ENCODE measurements around the gene LRRC49.

LRRC49 gene

GRCh38 chr15:71057143-71057542, 164.5 kb downstream of the LRRC49 start:
- no peak for DNase-seq

DNA sequence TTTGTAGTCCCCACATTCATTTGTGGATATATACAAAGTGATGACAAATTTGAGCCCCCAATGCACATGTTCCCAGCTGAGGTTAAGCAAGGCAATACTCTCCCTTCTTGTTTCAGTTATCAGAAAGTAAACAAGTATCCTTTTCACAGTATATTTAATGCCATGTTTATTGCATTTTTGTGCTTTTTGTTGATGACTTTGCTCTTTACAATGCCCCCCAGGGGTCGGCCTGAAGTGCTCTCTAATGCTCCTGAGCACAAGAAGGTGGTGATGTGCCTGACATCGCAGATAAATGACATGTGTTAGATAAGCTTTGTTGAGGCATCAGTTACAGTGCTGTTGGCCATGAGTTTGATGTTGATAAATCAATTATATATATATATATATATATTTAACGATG, 165.0 kb downstream of the LRRC49 start:
- DNase-seq, result no peak

GRCh38 chr15:71060983-71061382, 168.4 kb downstream of the LRRC49 start:
- DNase-seq, result no peak

- no peak for DNase-seq
Observed at GRCh38 chr15:71066983-71067382, 174.4 kb downstream of the LRRC49 start.

- DNase-seq, result no peak
Observed at GRCh38 chr15:71069693-71070092, 177.1 kb downstream of the LRRC49 start.

- no peak for DNase-seq
Observed at GRCh38 chr15:71071529-71071928, 178.9 kb downstream of the LRRC49 start.

- DNase-seq, result no peak
Observed at GRCh38 chr15:71072423-71072822, 179.8 kb downstream of the LRRC49 start.

DNA sequence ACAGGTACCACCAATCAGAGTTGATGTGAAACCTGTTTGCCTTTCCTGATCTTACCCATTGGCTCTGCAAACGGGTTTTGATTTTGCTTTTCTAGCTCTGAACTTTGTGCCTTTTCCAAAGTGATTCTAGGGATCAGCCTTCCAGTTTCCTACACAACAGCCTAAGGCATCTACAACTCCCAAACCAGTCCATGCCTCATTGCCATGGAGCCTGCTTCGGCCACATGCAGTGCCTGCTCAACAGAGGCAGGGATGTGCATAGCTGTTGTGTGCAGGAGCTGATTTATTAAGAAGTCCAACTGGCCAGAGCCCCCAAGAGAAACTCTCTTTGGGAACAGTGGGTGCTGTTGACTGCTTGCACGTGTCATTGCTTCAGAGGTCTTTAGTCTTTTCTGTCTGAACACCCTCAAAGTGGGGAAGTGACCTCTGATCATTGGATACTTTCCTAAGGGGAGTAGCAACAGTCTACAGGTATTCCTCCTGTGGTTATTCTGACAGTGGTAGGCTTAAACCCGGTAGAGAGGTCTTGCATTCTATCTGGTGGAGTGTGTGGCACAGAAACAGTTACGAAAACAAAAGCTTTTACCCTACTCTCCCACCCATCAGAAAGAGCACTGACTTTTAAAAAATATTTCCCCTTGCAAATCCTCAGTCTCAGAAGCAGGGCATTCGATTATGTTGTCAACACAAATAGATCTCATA, 186.0 kb downstream of the LRRC49 start:
- DNase-seq, result no peak

DNA sequence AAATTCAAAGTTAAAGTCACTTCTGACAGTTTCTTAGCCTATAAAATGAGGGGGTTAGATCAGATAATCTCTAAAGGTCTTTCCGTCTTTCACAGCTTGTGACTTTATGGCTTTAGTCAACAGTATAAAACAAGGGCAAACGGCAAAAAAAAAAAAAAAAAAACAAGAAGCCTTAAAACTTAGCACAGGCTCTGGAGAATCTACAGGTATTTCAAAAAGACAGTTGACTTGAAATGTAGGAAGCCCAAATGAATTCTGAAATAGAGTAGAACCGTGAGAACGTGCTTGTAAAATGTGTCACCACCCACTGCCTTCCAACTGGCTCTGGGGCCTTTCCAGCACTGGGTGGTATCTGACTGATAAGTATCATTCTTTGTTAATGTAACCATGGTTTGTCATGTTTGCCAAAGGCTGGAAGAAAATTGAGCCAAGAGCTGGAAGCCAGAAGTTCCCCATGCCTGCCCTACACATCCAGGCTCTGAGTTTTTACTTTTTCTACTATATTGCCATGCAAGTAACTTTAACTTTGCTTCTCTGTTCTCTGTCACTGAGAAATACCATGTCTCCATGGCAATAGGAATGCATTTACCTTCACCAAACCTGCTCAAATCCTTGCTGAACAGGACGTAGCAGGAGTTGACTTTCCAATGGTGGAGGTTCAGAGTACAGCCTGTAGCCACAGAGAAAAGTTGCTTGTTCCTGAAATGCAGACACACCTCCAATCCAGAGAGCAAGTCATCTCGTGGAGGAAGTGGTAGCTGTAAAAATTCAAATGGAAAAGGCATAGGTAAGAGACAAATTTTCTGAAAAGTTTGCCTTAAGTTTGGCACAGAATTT, 186.8 kb downstream of the LRRC49 start:
- no peak for DNase-seq

DNA sequence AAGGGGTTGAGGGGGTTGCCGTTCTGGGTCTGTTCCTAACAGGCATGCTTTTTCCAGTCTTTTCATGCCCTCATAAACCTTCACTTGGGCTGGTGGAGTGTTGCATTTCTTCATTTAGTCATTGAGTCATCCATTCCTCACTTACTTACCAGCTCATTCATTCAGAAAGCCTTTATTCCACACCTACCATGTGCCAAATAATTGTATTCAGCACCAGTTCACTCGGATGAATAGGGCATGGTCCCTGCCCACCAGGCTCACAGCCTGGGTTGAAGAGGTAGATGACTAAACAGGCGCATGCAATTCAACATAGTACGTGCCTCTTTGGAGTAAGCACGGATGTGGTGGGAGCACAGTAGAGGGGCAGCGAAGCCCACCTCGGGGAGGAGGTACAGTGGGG, 187.5 kb downstream of the LRRC49 start:
- DNase-seq, result no peak

GRCh38 chr15:71080705-71081104, 188.1 kb downstream of the LRRC49 start:
- DNase-seq, result no peak

DNA sequence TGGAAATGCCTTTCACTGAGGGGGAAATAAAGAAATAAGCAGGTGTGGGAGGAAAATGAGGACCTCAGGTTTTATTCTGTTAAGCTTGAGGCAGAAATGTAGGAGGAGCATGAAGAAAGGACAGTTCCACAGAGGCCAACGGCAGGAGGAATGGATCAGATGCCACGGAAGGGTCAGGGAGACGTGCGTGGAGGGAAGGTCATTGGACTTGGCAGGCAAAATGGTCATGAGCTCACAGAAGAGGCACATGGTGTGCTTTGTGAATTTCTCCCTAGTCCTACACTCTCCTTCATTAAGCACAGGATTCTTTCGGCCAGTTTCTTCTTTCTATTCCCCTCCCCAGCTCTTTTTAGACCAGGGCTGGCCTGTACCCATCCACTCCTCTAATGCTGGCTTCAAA, 190.2 kb downstream of the LRRC49 start:
- DNase-seq, result no peak

DNA sequence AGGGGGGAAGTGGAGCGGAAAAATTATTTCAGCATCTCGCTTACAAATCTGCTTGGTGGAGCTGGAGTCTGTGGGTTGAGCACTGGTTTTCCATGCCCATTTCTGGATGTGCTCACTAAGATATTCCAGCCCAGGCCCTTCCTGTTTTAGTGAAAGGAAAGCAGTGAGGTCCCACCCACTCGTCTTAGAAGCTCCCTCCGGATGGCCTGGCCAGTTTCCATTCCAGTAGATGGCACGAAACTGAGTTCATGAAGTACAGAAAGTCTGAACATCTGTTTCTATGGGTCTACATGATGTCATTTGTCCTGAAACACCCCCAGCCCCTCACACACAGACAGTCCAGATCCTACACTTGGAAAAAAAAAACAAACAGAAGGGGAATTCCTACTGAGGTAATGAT, 190.7 kb downstream of the LRRC49 start:
- no peak for DNase-seq

GRCh38 chr15:71084264-71084663, 191.6 kb downstream of the LRRC49 start:
- no peak for DNase-seq

DNA sequence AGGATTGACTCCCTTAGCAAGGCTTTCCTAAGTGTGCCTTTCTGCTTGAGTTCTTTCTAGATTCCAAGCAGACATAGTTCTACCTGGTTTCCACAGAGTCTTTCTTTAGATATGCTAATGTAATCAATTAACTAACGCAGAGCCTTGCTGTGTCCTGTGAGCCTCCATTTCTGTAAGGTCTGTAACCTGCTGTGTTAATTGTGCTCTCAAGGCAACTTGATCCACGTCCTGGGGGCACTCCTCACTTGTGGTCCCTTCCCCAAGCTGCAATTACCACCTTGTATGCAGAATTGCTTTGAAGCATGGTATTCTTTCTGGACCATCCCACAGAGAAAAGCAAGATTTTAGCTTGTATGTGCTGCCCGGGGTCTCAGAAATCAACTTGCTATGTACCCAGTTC, 193.2 kb downstream of the LRRC49 start:
- DNase-seq, result no peak

GRCh38 chr15:71088155-71088554, 195.5 kb downstream of the LRRC49 start:
- no peak for DNase-seq

DNA sequence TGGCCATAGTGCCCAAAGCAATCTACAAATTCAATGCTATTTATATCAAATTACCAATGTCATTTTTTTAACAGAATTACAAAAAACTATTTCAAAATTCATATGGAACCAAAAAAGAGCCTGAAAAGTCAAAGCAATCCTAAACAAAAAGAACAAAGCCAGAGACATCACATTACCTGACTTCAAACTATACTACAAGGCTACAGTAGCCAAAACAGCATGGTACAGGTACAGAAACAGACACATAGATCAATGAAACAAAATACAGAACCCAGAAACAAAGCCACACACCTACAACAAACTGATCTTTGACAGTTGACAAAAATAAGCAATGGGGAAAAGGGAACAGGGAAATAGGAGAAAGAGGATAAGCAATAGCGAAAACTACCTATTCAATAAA, 196.1 kb downstream of the LRRC49 start:
- no peak for DNase-seq

GRCh38 chr15:71089801-71090200, 197.2 kb downstream of the LRRC49 start:
- DNase-seq, result no peak

GRCh38 chr15:71091601-71092000, 199.0 kb downstream of the LRRC49 start:
- no peak for DNase-seq

DNA sequence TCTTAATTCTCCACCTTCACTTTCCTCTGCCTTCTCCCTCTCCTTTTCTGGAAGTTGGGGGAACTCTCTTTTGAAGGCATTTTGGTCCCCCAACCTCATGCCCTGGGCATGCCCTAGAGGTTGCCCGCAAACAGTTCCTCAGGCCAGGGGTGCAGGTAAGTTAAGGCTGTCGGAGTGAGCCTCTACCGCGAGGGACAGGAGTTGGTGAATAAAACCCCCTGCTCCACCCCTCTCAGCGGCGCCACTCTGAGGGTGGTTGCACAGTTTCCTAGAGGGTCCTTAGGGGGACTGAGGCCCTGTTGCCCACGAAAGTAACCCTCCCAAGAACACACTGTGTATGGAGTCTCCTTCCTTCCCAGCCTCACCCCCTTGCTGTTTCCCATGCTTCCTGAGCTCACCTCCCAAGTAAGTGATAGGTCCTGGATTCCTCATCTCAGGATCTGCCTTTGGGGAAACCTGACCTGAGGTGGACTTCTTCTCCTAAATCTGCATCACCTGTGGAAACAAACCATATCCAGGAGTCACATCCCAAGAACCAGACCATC, 199.5 kb downstream of the LRRC49 start:
- DNase-seq, result no peak

DNA sequence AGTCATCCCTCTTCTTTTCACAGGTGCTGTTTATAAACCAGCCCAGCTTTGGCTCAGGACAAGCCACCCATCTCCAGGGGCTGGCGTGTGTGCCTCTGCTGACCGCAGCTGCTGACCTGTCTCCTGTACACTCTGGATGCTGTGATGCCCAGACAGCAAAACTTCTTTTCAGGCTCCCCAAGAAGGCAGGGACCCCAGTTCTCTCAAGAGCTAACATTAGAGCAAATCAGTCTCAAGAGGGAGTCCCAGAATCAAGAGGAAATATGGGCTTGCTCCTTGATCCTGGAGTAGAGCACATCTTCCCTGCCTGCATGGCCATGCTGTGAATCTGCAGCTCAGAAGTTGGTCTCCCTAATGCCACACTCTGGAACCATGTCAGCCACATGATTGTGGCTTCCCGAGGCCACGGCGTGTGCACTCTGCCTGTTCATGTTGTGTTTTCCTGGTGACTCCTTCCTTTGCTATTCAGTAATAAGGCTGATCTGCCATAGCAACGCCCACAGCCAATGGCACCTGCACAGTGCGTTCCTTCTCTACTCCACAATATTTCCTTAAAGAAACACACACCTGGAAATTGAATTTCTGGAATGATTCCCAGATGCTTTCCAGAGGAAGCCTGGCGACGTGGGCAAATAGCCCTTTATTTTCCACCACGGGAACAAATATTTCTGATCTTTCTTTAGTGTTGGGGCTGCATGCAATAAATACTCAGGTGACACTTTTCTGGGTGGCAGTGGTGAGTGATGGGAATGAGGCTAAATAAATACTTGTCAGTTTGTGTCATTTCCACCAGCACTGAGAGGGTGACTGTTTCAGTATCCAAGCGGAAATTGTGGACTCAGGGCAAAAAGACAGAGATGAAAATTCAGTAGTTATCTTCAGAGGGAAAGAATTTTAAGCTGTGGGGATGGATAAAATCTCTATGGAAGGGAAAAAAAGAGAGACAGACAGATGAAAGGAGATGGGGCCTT, 200.7 kb downstream of the LRRC49 start:
- no peak for DNase-seq

- DNase-seq, result no peak
Observed at GRCh38 chr15:71094137-71094536, 201.5 kb downstream of the LRRC49 start.

GRCh38 chr15:71096676-71097075, 204.1 kb downstream of the LRRC49 start:
- DNase-seq, result no peak
